ENCODE measurements around the gene STAG2.
"Not testable (repeated sequence)": the region's sequence is repeated elsewhere in the genome, so short reads cannot be mapped to it uniquely, and the experiment has no call there.

Gene STAG2

DNA sequence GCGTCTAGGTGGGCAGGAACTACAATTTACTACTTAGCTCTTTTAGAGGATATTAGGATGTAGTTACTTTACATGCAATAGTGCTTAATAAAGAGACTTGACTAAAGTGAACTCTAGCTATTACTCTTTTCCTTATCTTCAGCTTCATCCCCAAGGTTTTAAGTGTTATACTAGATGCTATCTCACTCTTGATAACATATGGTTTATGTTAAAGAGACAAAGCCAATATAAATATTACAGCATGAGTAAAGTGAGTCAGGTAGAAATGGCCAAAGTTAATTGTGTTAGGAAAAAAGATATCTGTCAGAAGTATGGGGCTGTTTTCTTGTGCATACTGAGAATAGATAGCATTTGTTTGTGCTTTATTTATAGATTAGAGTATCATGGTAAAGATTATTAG, 80.5 kb downstream of the STAG2 start:
- no peak overlapping the region for H3K4me3 ChIP-seq (ENCODE audit: low read depth, low read length)
- TF ChIP-seq, protein P1, sequence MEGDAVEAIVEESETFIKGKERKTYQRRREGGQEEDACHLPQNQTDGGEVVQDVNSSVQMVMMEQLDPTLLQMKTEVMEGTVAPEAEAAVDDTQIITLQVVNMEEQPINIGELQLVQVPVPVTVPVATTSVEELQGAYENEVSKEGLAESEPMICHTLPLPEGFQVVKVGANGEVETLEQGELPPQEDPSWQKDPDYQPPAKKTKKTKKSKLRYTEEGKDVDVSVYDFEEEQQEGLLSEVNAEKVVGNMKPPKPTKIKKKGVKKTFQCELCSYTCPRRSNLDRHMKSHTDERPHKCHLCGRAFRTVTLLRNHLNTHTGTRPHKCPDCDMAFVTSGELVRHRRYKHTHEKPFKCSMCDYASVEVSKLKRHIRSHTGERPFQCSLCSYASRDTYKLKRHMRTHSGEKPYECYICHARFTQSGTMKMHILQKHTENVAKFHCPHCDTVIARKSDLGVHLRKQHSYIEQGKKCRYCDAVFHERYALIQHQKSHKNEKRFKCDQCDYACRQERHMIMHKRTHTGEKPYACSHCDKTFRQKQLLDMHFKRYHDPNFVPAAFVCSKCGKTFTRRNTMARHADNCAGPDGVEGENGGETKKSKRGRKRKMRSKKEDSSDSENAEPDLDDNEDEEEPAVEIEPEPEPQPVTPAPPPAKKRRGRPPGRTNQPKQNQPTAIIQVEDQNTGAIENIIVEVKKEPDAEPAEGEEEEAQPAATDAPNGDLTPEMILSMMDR (IDR thresholded peaks at IDR 0.05; ENCODE audit: control insufficient read depth, extremely low read depth, insufficient read depth), result no peak
- no peak for DNase-seq (ENCODE audit: low read depth)

GRCh38 chrX:124045109-124045508, 83.6 kb downstream of the STAG2 start:
- no peak overlapping the region for H3K4me3 ChIP-seq (ENCODE audit: low read depth, low read length)
- DNase-seq (ENCODE audit: low read depth), result no peak
- TF ChIP-seq, protein P1 (IDR thresholded peaks at IDR 0.05; ENCODE audit: control insufficient read depth, extremely low read depth, insufficient read depth), result no peak

- DNase-seq (ENCODE audit: low read depth); H3K4me3 ChIP-seq (ENCODE audit: low read depth, low read length): not testable (repeated sequence)
Observed at GRCh38 chrX:124084417-124084816, 122.9 kb downstream of the STAG2 start.

GRCh38 chrX:124085063-124085462, 123.6 kb downstream of the STAG2 start:
- peak; percentile 63 for DNase-seq (ENCODE audit: low read depth)
- TF ChIP-seq, protein P1 (IDR thresholded peaks at IDR 0.05; ENCODE audit: control insufficient read depth, extremely low read depth, insufficient read depth), result no peak
- H3K4me3 ChIP-seq (ENCODE audit: low read depth, low read length), result no peak overlapping the region

- no peak for DNase-seq (ENCODE audit: low read depth)
- TF ChIP-seq, protein P1 (IDR thresholded peaks at IDR 0.05; ENCODE audit: control insufficient read depth, extremely low read depth, insufficient read depth), result no peak
- H3K4me3 ChIP-seq (ENCODE audit: low read depth, low read length), result no peak overlapping the region
Observed at GRCh38 chrX:124086411-124086810, 124.9 kb downstream of the STAG2 start.

- no peak overlapping the region for H3K4me3 ChIP-seq (ENCODE audit: low read depth, low read length)
- TF ChIP-seq, protein P1 (IDR thresholded peaks at IDR 0.05; ENCODE audit: control insufficient read depth, extremely low read depth, insufficient read depth), result no peak
- no peak for DNase-seq (ENCODE audit: low read depth)
Observed at GRCh38 chrX:124087000-124087746, 125.7 kb downstream of the STAG2 start.

DNA sequence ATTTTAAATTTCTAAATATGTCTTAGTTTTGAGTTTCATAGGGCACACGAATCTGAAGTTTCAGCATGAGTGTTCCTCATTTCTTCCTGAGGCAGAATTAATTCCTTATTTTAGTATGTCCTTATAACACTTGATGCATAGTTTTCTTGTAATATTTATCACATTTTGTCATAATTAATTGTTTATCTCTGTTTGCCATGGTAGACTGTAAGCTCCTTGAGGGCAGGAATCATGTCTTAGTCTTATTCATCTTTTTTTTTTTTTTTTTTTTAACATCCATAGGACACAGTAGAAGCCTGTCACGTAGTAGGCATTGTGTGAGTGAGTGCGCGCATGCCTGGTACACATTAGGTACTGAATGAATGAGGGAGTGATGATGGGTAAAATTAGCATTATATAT, 131.7 kb downstream of the STAG2 start:
- H3K4me3 ChIP-seq (ENCODE audit: low read depth, low read length), result no peak overlapping the region
- TF ChIP-seq, protein P1 (IDR thresholded peaks at IDR 0.05; ENCODE audit: control insufficient read depth, extremely low read depth, insufficient read depth), result no peak
- DNase-seq (ENCODE audit: low read depth), result no peak
